ENCODE data around the gene RPSA. TPM values are rescaled to one million over a fixed set of nuclear protein-coding genes. Genes with fewer than 3 reads are reported as not detected.

The RPSA gene
- total RNA-seq, 1 experiment from 2014 or later: 994 TPM

GRCh38 chr3:39386318-39386717 is 20.2 kb upstream of the RPSA start:
- intact Hi-C loops (cut with micrococcal nuclease; ENCODE audit: unreplicated experiment): no loop called here
- no TSS peak for BruUV-seq (replicated peaks)
- TF ChIP-seq CTCF (conservative IDR thresholded peaks at IDR 0.05; ENCODE audit: low read depth, low read length) (no peak), EZH2 (IDR thresholded peaks at IDR 0.05; ENCODE audit: borderline replicate concordance, low read depth, low read length, poor library complexity, severe bottlenecking) (no peak)

GRCh38 chr3:39387411-39387975 is 19.0 kb upstream of the RPSA start:
- ChIA-PET POLR2A (ENCODE audit: low non-redundant PET) (no interaction called here), CTCF (no interaction called here)
- Histone ChIP-seq H3K4me3 (ENCODE audit: low read depth, low read length, poor library complexity, severe bottlenecking) (no peak overlapping the region), H3K36me3 (ENCODE audit: insufficient read depth, low read length, poor library complexity, severe bottlenecking) (peaks cover 4% of the 10 kb centered on the region), H3K9me3 (ENCODE audit: low read depth, low read length, poor library complexity, severe bottlenecking) (no peaks in the 10 kb centered on the region), H3K27ac (ENCODE audit: low read depth, low read length, poor library complexity, severe bottlenecking) (no peak overlapping the region), H3K4me1 (ENCODE audit: insufficient read depth, low read length, poor library complexity, severe bottlenecking) (no peaks in the 10 kb centered on the region), H3K27me3 (replicated peaks; ENCODE audit: insufficient read depth, low read depth, low read length, poor library complexity) (no peaks in the 10 kb centered on the region)
- DNase-seq (ENCODE audit: low spot score): no peak
- intact Hi-C loops (cut with micrococcal nuclease; ENCODE audit: unreplicated experiment): no loop called here
- no peak for TF ChIP-seq CTCF (conservative IDR thresholded peaks at IDR 0.05; ENCODE audit: low read depth, low read length)
- no peak for TF ChIP-seq EZH2 (IDR thresholded peaks at IDR 0.05; ENCODE audit: borderline replicate concordance, low read depth, low read length, poor library complexity, severe bottlenecking)
- no TSS peak for BruUV-seq (replicated peaks)

More at GRCh38 chr3:39386318-39386717, 20.2 kb upstream of the RPSA start:
- no peaks in the 10 kb centered on the region for H3K27me3 ChIP-seq (replicated peaks; ENCODE audit: insufficient read depth, low read depth, low read length, poor library complexity)
- H3K36me3 ChIP-seq (ENCODE audit: insufficient read depth, low read length, poor library complexity, severe bottlenecking): peaks cover under 1% of the 10 kb centered on the region
- H3K9me3 ChIP-seq (ENCODE audit: low read depth, low read length, poor library complexity, severe bottlenecking): no peaks in the 10 kb centered on the region
- POLR2A ChIA-PET (ENCODE audit: low non-redundant PET): no interaction called here
- CTCF ChIA-PET: no interaction called here
- H3K4me3 ChIP-seq (ENCODE audit: low read depth, low read length, poor library complexity, severe bottlenecking): no peak overlapping the region
- H3K27ac ChIP-seq (ENCODE audit: low read depth, low read length, poor library complexity, severe bottlenecking): no peak overlapping the region
- no peaks in the 10 kb centered on the region for H3K4me1 ChIP-seq (ENCODE audit: insufficient read depth, low read length, poor library complexity, severe bottlenecking)
- no peak for DNase-seq (ENCODE audit: low spot score)

- Histone ChIP-seq H3K4me1 (ENCODE audit: insufficient read depth, low read length, poor library complexity, severe bottlenecking) (no peaks in the 10 kb centered on the region), H3K36me3 (ENCODE audit: insufficient read depth, low read length, poor library complexity, severe bottlenecking) (peaks cover 4% of the 10 kb centered on the region), H3K4me3 (ENCODE audit: low read depth, low read length, poor library complexity, severe bottlenecking) (no peak overlapping the region), H3K9me3 (ENCODE audit: low read depth, low read length, poor library complexity, severe bottlenecking) (no peaks in the 10 kb centered on the region), H3K27me3 (replicated peaks; ENCODE audit: insufficient read depth, low read depth, low read length, poor library complexity) (no peaks in the 10 kb centered on the region), H3K27ac (ENCODE audit: low read depth, low read length, poor library complexity, severe bottlenecking) (no peak overlapping the region)
- ChIA-PET CTCF (no interaction called here), POLR2A (ENCODE audit: low non-redundant PET) (no interaction called here)
- no TSS peak for BruUV-seq (replicated peaks)
- TF ChIP-seq CTCF (conservative IDR thresholded peaks at IDR 0.05; ENCODE audit: low read depth, low read length): no peak
- TF ChIP-seq EZH2 (IDR thresholded peaks at IDR 0.05; ENCODE audit: borderline replicate concordance, low read depth, low read length, poor library complexity, severe bottlenecking): no peak
- intact Hi-C loops (cut with micrococcal nuclease; ENCODE audit: unreplicated experiment): no loop called here
- DNase-seq (ENCODE audit: low spot score): no peak
Observed at GRCh38 chr3:39388153-39388552, 18.4 kb upstream of the RPSA start.

Data from A673 (cell line).